HG03457 (cell line): ENCODE data around the gene NR2F1.
"Not testable (repeated sequence)": the region's sequence is repeated elsewhere in the genome, so short reads cannot be mapped to it uniquely, and the experiment has no call there.

Source experiments
- ATAC-seq: cut with Tn5 transposase; IDR thresholded peaks from one replicate; pipeline ENCODE4 v1.9.1; 2021; ENCODE audit warnings: moderate number of reproducible peaks; ENCODE audit not compliant: unreplicated experiment

NR2F1 gene

GRCh38 chr5:93582677-93583438 is at the start of gene NR2F1:
Gene NR2F1 (plus strand): TSS chr5:93583222. CDS start chr5:93585024, 1,802 bp downstream.
- no peak for ATAC-seq

GRCh38 chr5:93545872-93546271 is 37.1 kb upstream of the NR2F1 start:
- ATAC-seq: no peak

- not testable (repeated sequence) for ATAC-seq
Measured at GRCh38 chr5:93549594-93549993, 33.4 kb upstream of the NR2F1 start.

- ATAC-seq: no peak
Measured at GRCh38 chr5:93557021-93557604, 25.9 kb upstream of the NR2F1 start.

GRCh38 chr5:93566091-93566490 is 16.9 kb upstream of the NR2F1 start:
- no peak for ATAC-seq

GRCh38 chr5:93567424-93567823 is 15.6 kb upstream of the NR2F1 start:
- no peak for ATAC-seq

GRCh38 chr5:93569300-93570160 is 13.5 kb upstream of the NR2F1 start:
- ATAC-seq: no peak

- no peak for ATAC-seq
Measured at GRCh38 chr5:93570294-93571113, 12.5 kb upstream of the NR2F1 start.

- no peak for ATAC-seq
Measured at GRCh38 chr5:93571114-93571949, 11.7 kb upstream of the NR2F1 start.

- no peak for ATAC-seq
Measured at GRCh38 chr5:93572101-93572607, 10.9 kb upstream of the NR2F1 start.

- ATAC-seq: no peak
Measured at GRCh38 chr5:93572608-93573353, 10.2 kb upstream of the NR2F1 start.

GRCh38 chr5:93573354-93574351 is 9.4 kb upstream of the NR2F1 start:
- no peak for ATAC-seq

GRCh38 chr5:93574491-93575305 is 8.3 kb upstream of the NR2F1 start:
- ATAC-seq: no peak

- no peak for ATAC-seq
Measured at GRCh38 chr5:93575461-93576414, 7.3 kb upstream of the NR2F1 start.

GRCh38 chr5:93576994-93577853 is 5.8 kb upstream of the NR2F1 start:
- ATAC-seq: no peak
